Measurements from ENCODE around the gene WDR6. TPM values are rescaled to one million over a fixed set of nuclear protein-coding genes. Genes with fewer than 3 reads are reported as not detected.
A peak's percentile ranks its signal among the peaks of the same experiment; 100 is the strongest.

Gene WDR6
- polyA plus RNA-seq, 2 donors = 64.5 to 79.0 TPM

- no peak overlapping the region for H3K4me3 ChIP-seq (ENCODE audit: low read depth in 1 of 2, low read length in 2 of 2)
- no peaks in the 10 kb centered on the region for H3K27me3 ChIP-seq (ENCODE audit: control insufficient read depth in 1 of 2, insufficient read depth in 2 of 2, low read length in 2 of 2)
- H3K9me3 ChIP-seq (ENCODE audit: control insufficient read depth in 2 of 2, insufficient read depth in 1 of 2, low read depth in 1 of 2, low read length in 1 of 2) = no peaks in the 10 kb centered on the region
- peaks cover 16 to 32% of the 10 kb centered on the region in 2 donors for H3K36me3 ChIP-seq (ENCODE audit: control insufficient read depth in 2 of 2, insufficient read depth in 2 of 2, low read length in 1 of 2)
- peaks cover 5 to 28% of the 10 kb centered on the region in 2 donors for H3K4me1 ChIP-seq (ENCODE audit: control insufficient read depth in 2 of 2, insufficient read depth in 2 of 2, low read length in 1 of 2)
- 73 to 77% methylated on average over 19 of the region's 19 CpGs for WGBS, 2 donors
- H3K27ac ChIP-seq (ENCODE audit: low read depth in 2 of 2, low read length in 1 of 2) = no peak overlapping the region
These were observed 6.0 kb downstream of the WDR6 start for GRCh38 chr3:49013113-49013737.

GRCh38 chr3:49013738-49014660 is 6.8 kb downstream of the WDR6 start:
- Histone ChIP-seq H3K27me3 (ENCODE audit: control insufficient read depth in 1 of 2, insufficient read depth in 2 of 2, low read length in 2 of 2) (no peaks in the 10 kb centered on the region), H3K4me1 (ENCODE audit: control insufficient read depth in 2 of 2, insufficient read depth in 2 of 2, low read length in 1 of 2) (peaks cover 5 to 25% of the 10 kb centered on the region in 2 donors), H3K36me3 (ENCODE audit: control insufficient read depth in 2 of 2, insufficient read depth in 2 of 2, low read length in 1 of 2) (peaks cover 16 to 32% of the 10 kb centered on the region in 2 donors), H3K9me3 (ENCODE audit: control insufficient read depth in 2 of 2, insufficient read depth in 1 of 2, low read depth in 1 of 2, low read length in 1 of 2) (no peaks in the 10 kb centered on the region), H3K4me3 (ENCODE audit: low read depth in 1 of 2, low read length in 2 of 2) (no peak overlapping the region), H3K27ac (ENCODE audit: low read depth in 2 of 2, low read length in 1 of 2) (no peak overlapping the region)
- WGBS, 2 donors = 78 to 80% methylated on average over 24 of the region's 24 CpGs

GRCh38 chr3:49015072-49015471 is 7.9 kb downstream of the WDR6 start:
- Histone ChIP-seq H3K4me3 (ENCODE audit: low read depth in 1 of 2, low read length in 2 of 2) (no peak overlapping the region), H3K9me3 (ENCODE audit: control insufficient read depth in 2 of 2, insufficient read depth in 1 of 2, low read depth in 1 of 2, low read length in 1 of 2) (no peaks in the 10 kb centered on the region), H3K27me3 (ENCODE audit: control insufficient read depth in 1 of 2, insufficient read depth in 2 of 2, low read length in 2 of 2) (no peaks in the 10 kb centered on the region), H3K36me3 (ENCODE audit: control insufficient read depth in 2 of 2, insufficient read depth in 2 of 2, low read length in 1 of 2) (peaks cover 16 to 32% of the 10 kb centered on the region in 2 donors), H3K27ac (ENCODE audit: low read depth in 2 of 2, low read length in 1 of 2) (no peak overlapping the region), H3K4me1 (ENCODE audit: control insufficient read depth in 2 of 2, insufficient read depth in 2 of 2, low read length in 1 of 2) (peaks cover 5 to 25% of the 10 kb centered on the region in 2 donors)
- 77 to 87% methylated on average over 8 of the region's 8 CpGs for WGBS, 2 donors

- H3K27ac ChIP-seq (ENCODE audit: low read depth in 2 of 2, low read length in 1 of 2) = no peak overlapping the region
- no peak overlapping the region for H3K4me3 ChIP-seq (ENCODE audit: low read depth in 1 of 2, low read length in 2 of 2)
- H3K4me1 ChIP-seq (ENCODE audit: control insufficient read depth in 2 of 2, insufficient read depth in 2 of 2, low read length in 1 of 2) = peaks cover 5 to 30% of the 10 kb centered on the region in 2 donors
- no peaks in the 10 kb centered on the region for H3K9me3 ChIP-seq (ENCODE audit: control insufficient read depth in 2 of 2, insufficient read depth in 1 of 2, low read depth in 1 of 2, low read length in 1 of 2)
- H3K36me3 ChIP-seq (ENCODE audit: control insufficient read depth in 2 of 2, insufficient read depth in 2 of 2, low read length in 1 of 2) = peaks cover 16 to 32% of the 10 kb centered on the region in 2 donors
- H3K27me3 ChIP-seq (ENCODE audit: control insufficient read depth in 1 of 2, insufficient read depth in 2 of 2, low read length in 2 of 2) = no peaks in the 10 kb centered on the region
- WGBS, 2 donors = 72 to 76% methylated on average over 6 of the region's 6 CpGs
These were observed 8.6 kb downstream of the WDR6 start for GRCh38 chr3:49015765-49016164.

- Histone ChIP-seq H3K27ac (ENCODE audit: low read depth in 2 of 2, low read length in 1 of 2) (no peak overlapping the region), H3K36me3 (ENCODE audit: control insufficient read depth in 2 of 2, insufficient read depth in 2 of 2, low read length in 1 of 2) (peaks cover 15 to 32% of the 10 kb centered on the region in 2 donors), H3K4me3 (ENCODE audit: low read depth in 1 of 2, low read length in 2 of 2) (no peak overlapping the region), H3K4me1 (ENCODE audit: control insufficient read depth in 2 of 2, insufficient read depth in 2 of 2, low read length in 1 of 2) (peaks cover 5 to 27% of the 10 kb centered on the region in 2 donors), H3K9me3 (ENCODE audit: control insufficient read depth in 2 of 2, insufficient read depth in 1 of 2, low read depth in 1 of 2, low read length in 1 of 2) (no peaks in the 10 kb centered on the region), H3K27me3 (ENCODE audit: control insufficient read depth in 1 of 2, insufficient read depth in 2 of 2, low read length in 2 of 2) (no peaks in the 10 kb centered on the region)
- 85% methylated on average over 6 of the region's 6 CpGs for WGBS, 2 donors
These were observed 9.4 kb downstream of the WDR6 start for GRCh38 chr3:49016414-49017228.

GRCh38 chr3:49017229-49017970 is 10.2 kb downstream of the WDR6 start:
- H3K9me3 ChIP-seq (ENCODE audit: control insufficient read depth in 2 of 2, insufficient read depth in 1 of 2, low read depth in 1 of 2, low read length in 1 of 2) = no peaks in the 10 kb centered on the region
- no peaks in the 10 kb centered on the region for H3K27me3 ChIP-seq (ENCODE audit: control insufficient read depth in 1 of 2, insufficient read depth in 2 of 2, low read length in 2 of 2)
- 6 to 7% methylated on average over 23 of the region's 23 CpGs for WGBS, 2 donors
- peak overlapping the region; percentile 84 to 90 for H3K27ac ChIP-seq (ENCODE audit: low read depth in 2 of 2, low read length in 1 of 2)
- peaks cover 8 to 32% of the 10 kb centered on the region in 2 donors for H3K36me3 ChIP-seq (ENCODE audit: control insufficient read depth in 2 of 2, insufficient read depth in 2 of 2, low read length in 1 of 2)
- H3K4me1 ChIP-seq (ENCODE audit: control insufficient read depth in 2 of 2, insufficient read depth in 2 of 2, low read length in 1 of 2) = peaks cover 5 to 24% of the 10 kb centered on the region in 2 donors
- peak overlapping the region; percentile 76 to 88 for H3K4me3 ChIP-seq (ENCODE audit: low read depth in 1 of 2, low read length in 2 of 2)

- Histone ChIP-seq H3K4me1 (ENCODE audit: control insufficient read depth in 2 of 2, insufficient read depth in 2 of 2, low read length in 1 of 2) (peaks cover 8 to 23% of the 10 kb centered on the region in 2 donors), H3K27me3 (ENCODE audit: control insufficient read depth in 1 of 2, insufficient read depth in 2 of 2, low read length in 2 of 2) (no peaks in the 10 kb centered on the region), H3K36me3 (ENCODE audit: control insufficient read depth in 2 of 2, insufficient read depth in 2 of 2, low read length in 1 of 2) (peaks cover 8 to 25% of the 10 kb centered on the region in 2 donors), H3K9me3 (ENCODE audit: control insufficient read depth in 2 of 2, insufficient read depth in 1 of 2, low read depth in 1 of 2, low read length in 1 of 2) (no peaks in the 10 kb centered on the region), H3K27ac (ENCODE audit: low read depth in 2 of 2, low read length in 1 of 2) (peak within 1 kb of the TSS; percentile 84 to 90), H3K4me3 (ENCODE audit: low read depth in 1 of 2, low read length in 2 of 2) (peak within 1 kb of the TSS; percentile 76 to 88)
- 0% methylated on average over 69 to 85 of the region's 85 CpGs for WGBS, 2 donors
These were observed 10.9 kb downstream of the WDR6 start, which contains the start of gene DALRD3 for GRCh38 chr3:49017971-49018706. DALRD3 (minus strand) TSS chr3:49018580; CDS start chr3:49018564, 16 bp downstream.

GRCh38 chr3:49018707-49019006 is 11.5 kb downstream of the WDR6 start:
- WGBS, 2 donors = 2% methylated on average over 18 of the region's 18 CpGs
- H3K36me3 ChIP-seq (ENCODE audit: control insufficient read depth in 2 of 2, insufficient read depth in 2 of 2, low read length in 1 of 2) = peaks cover 8 to 22% of the 10 kb centered on the region in 2 donors
- H3K4me1 ChIP-seq (ENCODE audit: control insufficient read depth in 2 of 2, insufficient read depth in 2 of 2, low read length in 1 of 2) = peaks cover 8 to 22% of the 10 kb centered on the region in 2 donors

More at GRCh38 chr3:49018707-49019006, 11.5 kb downstream of the WDR6 start:
- Histone ChIP-seq H3K4me3 (ENCODE audit: low read depth in 1 of 2, low read length in 2 of 2) (peak overlapping the region; percentile 76 to 88), H3K27ac (ENCODE audit: low read depth in 2 of 2, low read length in 1 of 2) (peak overlapping the region; percentile 84 to 90), H3K27me3 (ENCODE audit: control insufficient read depth in 1 of 2, insufficient read depth in 2 of 2, low read length in 2 of 2) (no peaks in the 10 kb centered on the region), H3K9me3 (ENCODE audit: control insufficient read depth in 2 of 2, insufficient read depth in 1 of 2, low read depth in 1 of 2, low read length in 1 of 2) (no peaks in the 10 kb centered on the region)
